PC-3 (cell line): ENCODE results near the gene P3H2.

ENCODE experiments used
- CTCF ChIP-seq: fragments of 300-600 bp; sonication (generic); conservative IDR thresholded peaks from 2 replicates; pipeline ENCODE4 v1.5.1; 2017; ENCODE audit warnings: antibody characterized with exemption, low read depth, mild to moderate bottlenecking, low read length
- EZH2 ChIP-seq: fragments of 300-600 bp; sonication (generic); IDR thresholded peaks from one replicate; pipeline ENCODE4 v1.6.1; 2017; ENCODE audit warnings: antibody characterized with exemption, mild to moderate bottlenecking, low read length; ENCODE audit not compliant: unreplicated experiment

DNA sequence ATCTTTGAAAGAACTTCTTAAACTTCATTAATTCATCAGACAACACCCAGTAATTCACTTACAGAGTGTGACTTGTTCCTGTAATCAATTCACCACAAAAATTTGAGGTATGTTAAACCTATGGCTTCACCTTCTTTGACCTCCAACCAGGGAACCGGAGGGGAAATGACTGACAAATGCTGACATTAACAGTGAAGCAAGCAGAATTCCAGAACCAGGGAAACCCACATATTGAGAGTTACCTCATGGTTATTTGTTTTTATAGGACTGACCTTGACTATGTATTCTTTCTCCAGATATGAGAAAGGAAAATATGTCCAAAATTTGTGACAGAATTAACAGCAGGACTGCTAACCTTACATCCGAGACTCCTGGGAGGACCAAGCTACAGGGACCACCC is 2.7 kb downstream of the P3H2 start:
- no peak for TF ChIP-seq CTCF
- TF ChIP-seq EZH2: no peak
